Left lung (tissue), 10 donors: ENCODE data around the gene SF3B6. TPM values are rescaled to one million over a fixed set of nuclear protein-coding genes. Genes with fewer than 3 reads are reported as not detected.

Source experiments
- ATAC-seq: fragments of 200-7000 bp; cut with Tn5 transposase; one replicate; pipeline ENCODE4 v1.9.1; 2020; ENCODE audit warnings: moderate library complexity
- DNase-seq, 4 donors: peaks; one replicate each; pipeline ENCODE4 v3.0.0-alpha.2; 2013 to 2020
- H3K27ac ChIP-seq, 2 donors: fragments of 200-600 bp; sonication (generic) in 1 of 2; one replicate each; pipeline versions ENCODE4 v1.5.0 to v1.8.0; 2020 to 2021
- H3K27me3 ChIP-seq, 2 donors: fragments of 200-600 bp; sonication (generic) in 1 of 2; one replicate each; pipeline versions ENCODE4 v1.5.0 to v1.8.0; 2020 to 2021
- H3K36me3 ChIP-seq, 2 donors: fragments of 200-600 bp; sonication (generic) in 1 of 2; one replicate each; pipeline versions ENCODE4 v1.5.0 to v1.8.0; 2020 to 2021
- H3K4me1 ChIP-seq, 2 donors: fragments of 200-600 bp; one replicate each; pipeline ENCODE4 v1.8.0; 2021
- H3K4me3 ChIP-seq, 2 donors: fragments of 200-600 bp; sonication (generic) in 1 of 2; one replicate each; pipeline versions ENCODE4 v1.5.0 to v1.8.0; 2020 to 2021; ENCODE audit warnings: mild to moderate bottlenecking in 1 of 2
- H3K9me3 ChIP-seq, 2 donors: fragments of 200-600 bp; sonication (generic) in 1 of 2; one replicate each; pipeline versions ENCODE4 v1.5.0 to v1.8.0; 2020 to 2021
- intact Hi-C, 2 donors: fragments of 100-400 bp; cut with DNase I; formaldehyde crosslinking; loops; one replicate each; pipeline versions ENCODE4 v1.11.2 to v1.14.2; 2022
- polyA plus RNA-seq, 6 donors: library from polyadenylated mRNA; unstranded; fragments of 120-200 nt; gene quantifications; one replicate each; pipeline ENCODE4 v1.2.1, GENCODE V29; 2013; ENCODE audit not compliant: insufficient read length in 6 of 6
- total RNA-seq, 2 donors: library from RNA; stranded (reverse); fragmentation: NEBNext Ultra II Directional; extraction: Animal tissue kit (Norgen Biotek cat#: 25700); gene quantifications; one replicate each; pipeline ENCODE4 v1.2.1, GENCODE V29; 2021
- TF ChIP-seq, protein P1 (sequence below), 2 donors: fragments of 200-600 bp; sonication (generic) in 1 of 2; IDR thresholded peaks; one replicate each; pipeline versions ENCODE4 v1.5.0 to v1.8.0; 2021; ENCODE audit warnings: antibody characterized with exemption in 2 of 2
- donor health status: DM: no; HTN: yes; CAD: no.
- donor health status: DM: no; HTN: no; CAD: no.

SF3B6 gene
- total and polyA plus RNA-seq, 8 donors, result 69.0 to 134 (median 123) TPM

DNA sequence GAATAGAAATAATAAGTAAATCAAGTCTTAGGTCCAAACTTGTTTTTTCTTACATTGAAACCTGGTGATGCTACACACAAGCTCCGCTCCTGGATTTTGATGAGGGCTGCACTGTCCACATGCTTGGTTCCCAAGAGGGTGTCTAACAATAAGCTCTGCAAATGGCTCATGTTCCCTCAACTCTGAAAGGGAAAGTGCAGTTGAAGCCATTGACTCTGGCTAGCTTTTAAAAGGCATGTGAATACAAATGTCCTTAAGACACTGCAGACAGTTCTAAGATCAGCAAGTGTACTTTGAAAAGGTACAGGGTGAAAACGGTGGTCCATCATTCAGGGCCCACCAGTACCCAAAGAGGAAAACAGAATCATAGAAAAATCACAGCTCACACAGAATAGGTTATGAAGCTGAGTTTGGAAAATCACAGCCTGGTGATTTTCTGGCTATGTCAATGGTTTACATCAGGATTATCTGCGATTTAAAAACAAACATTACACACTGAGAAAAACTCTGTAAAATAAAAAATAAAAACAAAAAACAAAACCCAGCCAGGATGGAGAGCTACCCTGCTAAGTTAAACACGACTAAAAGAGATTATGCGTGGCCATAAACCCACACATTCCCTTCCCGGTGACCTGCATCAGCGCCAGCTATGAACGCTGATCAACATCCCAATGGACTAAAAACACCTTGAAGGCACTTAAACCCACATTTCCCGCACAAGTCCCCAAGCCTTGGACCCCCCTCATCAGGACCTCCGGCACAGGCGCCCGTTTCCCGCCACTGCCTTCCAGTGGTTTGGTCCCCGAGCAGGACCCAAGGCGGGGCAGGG, 46.5 kb upstream of the SF3B6 start:
- Histone ChIP-seq H3K4me3 (peak overlapping the region; percentile 58 to 61), H3K9me3 (no peaks in the 10 kb centered on the region), H3K27me3 (no peaks in the 10 kb centered on the region), H3K36me3 (no peaks in the 10 kb centered on the region), H3K4me1 (peaks cover 4 to 19% of the 10 kb centered on the region in 2 donors), H3K27ac (peak overlapping the region; percentile 87 to 93)
- DNase-seq (no peak), ATAC-seq (no peak)
- intact Hi-C loops, result no loop called here
- TF ChIP-seq, protein P1, sequence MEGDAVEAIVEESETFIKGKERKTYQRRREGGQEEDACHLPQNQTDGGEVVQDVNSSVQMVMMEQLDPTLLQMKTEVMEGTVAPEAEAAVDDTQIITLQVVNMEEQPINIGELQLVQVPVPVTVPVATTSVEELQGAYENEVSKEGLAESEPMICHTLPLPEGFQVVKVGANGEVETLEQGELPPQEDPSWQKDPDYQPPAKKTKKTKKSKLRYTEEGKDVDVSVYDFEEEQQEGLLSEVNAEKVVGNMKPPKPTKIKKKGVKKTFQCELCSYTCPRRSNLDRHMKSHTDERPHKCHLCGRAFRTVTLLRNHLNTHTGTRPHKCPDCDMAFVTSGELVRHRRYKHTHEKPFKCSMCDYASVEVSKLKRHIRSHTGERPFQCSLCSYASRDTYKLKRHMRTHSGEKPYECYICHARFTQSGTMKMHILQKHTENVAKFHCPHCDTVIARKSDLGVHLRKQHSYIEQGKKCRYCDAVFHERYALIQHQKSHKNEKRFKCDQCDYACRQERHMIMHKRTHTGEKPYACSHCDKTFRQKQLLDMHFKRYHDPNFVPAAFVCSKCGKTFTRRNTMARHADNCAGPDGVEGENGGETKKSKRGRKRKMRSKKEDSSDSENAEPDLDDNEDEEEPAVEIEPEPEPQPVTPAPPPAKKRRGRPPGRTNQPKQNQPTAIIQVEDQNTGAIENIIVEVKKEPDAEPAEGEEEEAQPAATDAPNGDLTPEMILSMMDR (IDR thresholded peaks at IDR 0.05), result no peak

DNA sequence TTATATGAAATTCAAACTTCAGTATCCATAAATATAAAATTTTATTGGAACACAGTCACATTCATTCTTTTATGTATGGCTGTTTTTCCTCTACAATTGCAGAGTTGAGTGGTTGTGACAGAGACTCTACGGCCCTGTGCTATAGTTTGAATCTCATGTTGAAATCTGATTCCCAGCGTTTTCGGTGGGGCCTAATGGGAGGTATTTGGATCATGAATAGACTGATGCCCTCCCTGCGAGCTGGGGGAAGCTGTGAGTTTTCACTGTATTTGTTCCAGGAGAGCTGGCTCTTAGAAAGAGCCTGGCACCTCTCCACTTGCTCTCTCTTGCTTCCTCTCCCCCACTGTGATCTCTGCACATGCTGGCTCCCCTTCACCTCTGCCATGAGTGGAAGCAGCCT, 45.3 kb upstream of the SF3B6 start:
- Histone ChIP-seq H3K4me3 (no peak overlapping the region), H3K4me1 (peaks cover 4 to 19% of the 10 kb centered on the region in 2 donors), H3K9me3 (no peaks in the 10 kb centered on the region), H3K36me3 (no peaks in the 10 kb centered on the region), H3K27me3 (no peaks in the 10 kb centered on the region), H3K27ac (no peak overlapping the region)
- TF ChIP-seq, protein P1 (IDR thresholded peaks at IDR 0.05), result no peak
- ATAC-seq, result no peak
- DNase-seq, result no peak
- intact Hi-C loops, result no loop called here

DNA sequence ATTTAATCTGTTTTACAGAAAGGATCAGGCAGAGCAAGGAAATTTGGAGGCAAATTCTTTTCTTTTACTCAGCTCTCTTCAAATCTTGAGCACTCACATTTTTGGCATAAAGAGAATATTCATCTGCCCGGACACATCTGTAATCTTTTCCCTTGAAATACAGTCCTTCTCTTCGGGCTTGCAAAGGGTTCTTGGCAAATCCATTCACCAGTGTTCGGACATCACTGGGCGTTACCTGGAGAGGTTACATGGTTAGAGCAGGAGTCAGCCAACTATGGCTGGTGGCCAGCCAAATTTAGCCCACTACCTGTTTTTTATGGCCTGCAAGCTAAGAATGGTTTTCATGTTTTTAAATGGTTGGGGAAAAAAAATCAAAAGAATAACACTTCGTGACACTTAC, 44.9 kb upstream of the SF3B6 start:
- Histone ChIP-seq H3K4me3 (no peak overlapping the region), H3K36me3 (no peaks in the 10 kb centered on the region), H3K4me1 (peaks cover 4 to 19% of the 10 kb centered on the region in 2 donors), H3K27me3 (no peaks in the 10 kb centered on the region), H3K27ac (no peak overlapping the region), H3K9me3 (no peaks in the 10 kb centered on the region)
- TF ChIP-seq, protein P1 (IDR thresholded peaks at IDR 0.05), result no peak
- ATAC-seq (no peak), DNase-seq (no peak)
- intact Hi-C loops, result no loop called here

DNA sequence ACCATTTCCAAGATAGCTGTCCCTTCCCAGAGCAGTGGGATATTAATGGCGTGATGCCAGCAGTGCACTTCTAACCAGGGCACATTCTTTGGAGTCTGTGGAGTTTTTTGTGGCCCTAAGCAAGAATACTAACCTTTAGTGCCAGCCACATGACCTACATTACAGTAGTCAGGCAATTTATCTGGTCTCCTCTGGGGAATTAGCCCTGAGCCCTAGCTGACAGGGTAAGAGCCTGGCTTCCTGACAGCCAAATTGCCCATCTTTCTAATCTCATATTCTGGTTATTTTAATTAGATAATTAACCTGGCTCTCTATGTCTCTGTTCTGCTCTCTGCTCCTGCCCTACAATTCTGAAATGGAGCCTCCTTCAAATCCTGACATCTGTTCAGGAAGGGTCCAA, 41.8 kb upstream of the SF3B6 start:
- H3K4me1 ChIP-seq, result peaks cover 0 to 9% of the 10 kb centered on the region in 2 donors
- no peak overlapping the region for H3K4me3 ChIP-seq
- TF ChIP-seq, protein P1 (IDR thresholded peaks at IDR 0.05), result no peak
- H3K36me3 ChIP-seq, result peaks cover 0 to 7% of the 10 kb centered on the region in 2 donors
- DNase-seq, result no peak
- no peak for ATAC-seq
- intact Hi-C loops, result no loop called here
- no peak overlapping the region for H3K27ac ChIP-seq
- H3K27me3 ChIP-seq, result no peaks in the 10 kb centered on the region
- H3K9me3 ChIP-seq, result peaks cover 0 to 3% of the 10 kb centered on the region in 2 donors

DNA sequence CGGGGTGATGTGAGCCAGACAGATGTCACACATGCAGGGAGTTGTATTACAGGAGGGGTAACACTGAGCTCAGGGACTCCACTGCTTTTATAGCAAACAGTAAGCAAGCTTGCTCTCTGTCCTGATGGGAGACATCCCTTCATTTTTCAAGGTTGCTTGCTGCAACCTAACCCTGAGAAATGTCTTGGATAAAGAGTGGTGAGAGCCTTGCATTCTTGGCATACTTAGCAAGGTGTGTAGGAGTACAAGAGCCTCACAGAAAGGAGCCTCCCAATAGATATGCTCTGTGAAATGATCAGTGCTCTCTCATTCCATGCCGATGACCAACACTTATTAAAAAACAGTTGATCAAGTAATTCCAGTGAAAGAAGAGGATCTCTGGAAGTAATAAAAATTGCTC, 38.9 kb upstream of the SF3B6 start:
- Histone ChIP-seq H3K9me3 (peaks cover 0 to 3% of the 10 kb centered on the region in 2 donors), H3K36me3 (peaks cover 0 to 7% of the 10 kb centered on the region in 2 donors), H3K27ac (no peak overlapping the region), H3K27me3 (no peaks in the 10 kb centered on the region), H3K4me3 (no peak overlapping the region), H3K4me1 (no peaks in the 10 kb centered on the region)
- ATAC-seq (no peak), DNase-seq (no peak)
- TF ChIP-seq, protein P1 (IDR thresholded peaks at IDR 0.05), result no peak
- intact Hi-C loops, result no loop called here
